GM21528 (cell line): Measurements from ENCODE around the gene NKIRAS2.

Experiments
- ATAC-seq: cut with Tn5 transposase; IDR thresholded peaks from one replicate; pipeline ENCODE4 v1.9.1; 2021; ENCODE audit warnings: mild to moderate bottlenecking, moderate library complexity; ENCODE audit not compliant: unreplicated experiment, low FRiP score

The NKIRAS2 gene

GRCh38 chr17:42025936-42026335 is 6.0 kb downstream of the NKIRAS2 start:
- no peak for ATAC-seq

DNA sequence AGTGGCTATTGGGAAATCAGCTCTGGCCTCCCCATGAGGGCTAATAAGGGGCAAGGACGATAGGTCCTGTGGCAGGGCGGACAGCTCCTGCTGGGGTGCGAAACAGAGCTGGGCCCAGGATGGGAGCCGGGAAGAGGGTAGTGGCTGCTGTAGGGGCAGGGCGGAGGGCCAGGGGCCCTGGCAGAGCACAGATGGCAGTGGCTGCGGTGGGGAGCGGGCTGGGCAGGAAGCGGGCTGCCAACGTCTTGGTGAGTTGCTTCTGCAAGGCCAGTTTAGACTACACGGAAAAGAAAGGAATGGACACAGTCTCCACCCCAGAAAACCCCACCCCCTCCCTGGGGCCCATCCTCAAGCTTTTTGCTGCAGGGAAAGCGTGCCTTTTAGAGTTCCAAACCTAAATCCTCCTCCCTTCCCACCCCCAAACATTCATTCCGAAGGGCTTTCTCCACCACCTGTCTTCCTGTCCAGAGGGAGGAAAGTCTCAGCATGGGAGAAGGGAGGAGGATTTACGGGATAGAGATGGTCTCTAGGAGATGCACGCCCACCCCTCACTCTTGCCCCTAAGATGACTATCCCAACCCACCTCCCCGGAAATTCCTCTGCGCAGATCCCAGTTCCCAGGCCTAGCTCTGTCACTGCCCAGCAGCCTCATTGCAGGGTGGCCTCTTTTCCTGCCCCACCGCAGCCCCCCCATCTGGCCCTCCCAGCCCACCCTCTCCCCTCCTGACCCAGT is 7.1 kb downstream of the NKIRAS2 start:
- no peak for ATAC-seq

DNA sequence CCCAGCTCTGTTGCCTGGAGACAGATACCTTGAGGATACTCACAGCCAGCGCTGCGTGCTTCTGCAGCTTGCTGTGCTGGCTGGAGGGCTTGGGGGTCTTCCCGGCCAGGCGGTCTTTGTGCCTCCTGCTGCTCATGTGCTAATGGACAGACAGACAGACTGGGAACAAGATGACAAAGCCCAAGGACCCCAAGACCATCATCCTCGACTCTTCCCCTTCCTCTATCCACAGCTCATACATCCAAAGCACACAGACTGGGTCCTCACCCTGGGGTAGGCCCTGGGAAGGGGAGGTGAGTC is 7.7 kb downstream of the NKIRAS2 start:
- no peak for ATAC-seq

- no peak for ATAC-seq
Observed at GRCh38 chr17:42027961-42028790, 8.3 kb downstream of the NKIRAS2 start.

- no peak for ATAC-seq
Observed at GRCh38 chr17:42028791-42029127, 8.9 kb downstream of the NKIRAS2 start.

- no peak for ATAC-seq
Observed at GRCh38 chr17:42031584-42031983, 11.7 kb downstream of the NKIRAS2 start.

GRCh38 chr17:42034059-42034458 is 14.2 kb downstream of the NKIRAS2 start:
- no peak for ATAC-seq

DNA sequence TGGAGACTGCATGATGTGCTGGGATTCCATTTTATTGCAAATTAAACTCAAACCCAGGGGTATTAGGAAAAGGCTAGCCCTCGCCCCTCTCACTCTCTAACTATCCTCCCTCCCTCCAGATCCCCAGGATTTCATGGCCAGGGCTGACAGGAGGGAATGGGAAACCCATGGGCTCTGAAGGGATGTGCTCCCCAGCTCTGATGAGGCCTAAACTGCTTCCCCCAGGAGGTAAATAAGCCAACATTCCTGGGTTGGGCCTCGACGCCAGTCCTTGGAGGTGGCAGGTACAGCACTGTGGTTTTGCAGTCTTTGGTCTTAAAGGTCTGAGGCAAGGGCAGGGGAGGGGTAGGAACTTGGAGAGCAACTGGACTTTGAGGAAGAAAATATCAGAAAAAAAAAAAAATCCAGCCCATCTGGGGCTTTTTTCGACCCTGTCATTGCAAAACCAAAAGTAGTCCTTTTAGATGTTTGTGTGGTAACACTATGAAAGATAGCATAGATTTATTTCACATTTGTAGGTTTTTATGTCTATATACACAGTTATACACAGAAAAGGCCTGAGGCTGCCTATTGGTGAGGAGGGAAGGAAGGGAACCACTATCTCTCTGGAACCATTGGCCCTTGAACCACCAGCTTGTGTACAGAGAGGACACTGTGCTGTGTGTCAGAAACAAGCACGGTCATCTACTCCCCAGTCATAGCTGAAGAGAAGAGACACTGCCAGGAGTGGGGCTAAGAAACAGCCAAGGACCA is 18.5 kb downstream of the NKIRAS2 start:
- no peak for ATAC-seq

DNA sequence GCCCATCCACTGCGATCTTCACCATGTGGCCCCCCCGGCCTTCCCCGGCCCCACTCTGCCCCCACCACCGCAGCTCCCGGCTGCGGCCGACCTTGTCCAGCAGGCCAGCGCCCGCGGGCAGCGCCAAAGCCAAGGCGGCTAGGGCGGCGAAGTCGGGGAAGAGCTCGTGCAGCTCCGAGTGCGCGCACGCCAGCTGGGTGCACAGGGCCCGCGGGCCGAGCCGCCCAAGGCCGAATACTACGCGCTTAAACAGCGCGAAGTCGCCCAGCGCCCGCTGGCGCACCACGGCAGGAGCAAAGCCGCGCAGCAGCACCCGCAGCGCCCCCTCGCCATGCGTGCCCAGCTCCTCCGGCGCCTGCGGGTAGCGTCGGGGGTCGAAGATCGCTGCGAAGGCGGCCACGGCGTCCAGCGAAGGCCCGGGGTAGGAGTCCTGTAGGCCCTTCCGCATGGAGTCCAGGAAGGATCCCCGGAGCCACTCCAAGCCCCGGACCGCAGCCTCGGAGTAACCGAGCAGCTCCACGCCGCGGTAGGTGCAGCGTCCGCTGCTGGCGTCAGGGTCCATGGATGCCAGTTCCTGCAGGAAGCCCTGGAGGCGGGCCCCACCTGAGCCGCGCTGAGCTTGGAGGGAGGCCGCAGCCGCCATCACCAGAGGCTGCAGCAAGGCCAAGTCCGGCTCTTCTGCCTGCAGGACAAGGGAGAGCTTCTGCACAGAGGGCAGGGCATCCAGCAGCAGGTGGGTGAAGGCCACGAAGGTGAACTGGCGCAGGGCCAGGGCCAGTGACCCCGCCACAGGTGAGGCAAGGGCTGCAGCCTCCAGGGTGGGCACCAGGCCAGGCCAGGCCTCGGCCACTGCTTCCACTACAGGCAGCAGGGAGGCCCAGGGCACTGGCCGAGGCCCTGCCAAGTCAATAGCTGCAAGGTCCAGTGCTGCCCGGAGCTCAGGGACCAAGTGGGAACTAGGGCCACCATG is 20.2 kb downstream of the NKIRAS2 start:
- ATAC-seq, result no peak

- ATAC-seq, result no peak
Observed at GRCh38 chr17:42040818-42041217, 20.9 kb downstream of the NKIRAS2 start.

DNA sequence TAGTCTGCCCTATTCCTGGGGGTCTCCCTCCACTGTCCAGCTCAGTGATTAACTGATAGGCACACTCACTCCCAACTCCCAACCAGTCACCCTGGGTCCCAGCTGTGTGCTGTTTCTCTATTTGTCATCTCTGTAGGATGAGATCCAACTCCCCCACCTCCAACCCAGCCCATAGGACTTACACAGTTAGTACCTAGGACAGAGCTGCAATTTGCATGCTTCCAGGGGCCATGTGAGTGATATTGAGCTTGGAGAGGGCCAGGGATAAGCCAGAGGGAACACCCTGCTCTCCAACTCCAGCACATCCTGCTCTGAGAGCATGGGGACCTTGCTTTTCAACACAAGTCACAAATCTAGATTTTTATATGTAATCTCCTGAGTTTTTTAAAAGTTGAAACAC is 21.7 kb downstream of the NKIRAS2 start:
- ATAC-seq, result no peak

GRCh38 chr17:42042598-42043319 is 22.9 kb downstream of the NKIRAS2 start:
- ATAC-seq, result no peak

GRCh38 chr17:42045719-42046118 is 25.8 kb downstream of the NKIRAS2 start:
- ATAC-seq, result no peak

DNA sequence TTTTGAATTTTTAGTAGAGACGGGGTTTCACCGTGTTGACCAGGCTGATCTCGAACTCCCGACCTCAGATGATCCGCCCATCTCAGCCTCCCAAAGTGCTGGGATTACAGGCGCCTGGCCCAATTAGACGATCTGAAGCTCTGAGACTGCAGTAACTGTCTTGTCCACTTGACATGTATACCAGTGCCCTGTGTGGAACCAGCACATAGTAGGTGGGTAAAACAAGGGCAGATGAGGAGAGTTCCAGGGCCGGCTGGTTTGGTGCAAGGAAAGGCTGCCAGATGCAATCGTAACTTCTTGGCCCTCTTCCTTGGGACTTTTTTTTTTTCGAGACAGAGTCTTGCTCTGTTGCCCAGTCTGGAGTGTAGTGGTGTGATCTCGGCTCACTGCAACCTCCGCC is 27.5 kb downstream of the NKIRAS2 start:
- ATAC-seq, result no peak

- ATAC-seq, result no peak
Observed at GRCh38 chr17:42049834-42050392, 30.0 kb downstream of the NKIRAS2 start.

- no peak for ATAC-seq
Observed at GRCh38 chr17:42050393-42051012, 30.6 kb downstream of the NKIRAS2 start, which contains the start of gene C17orf113. Gene C17orf113, minus strand, starts transcription at chr17:42050601. Its CDS starts 7,225 bp downstream, at chr17:42043376.

- no peak for ATAC-seq
Observed at GRCh38 chr17:42051013-42051400, 31.1 kb downstream of the NKIRAS2 start.

DNA sequence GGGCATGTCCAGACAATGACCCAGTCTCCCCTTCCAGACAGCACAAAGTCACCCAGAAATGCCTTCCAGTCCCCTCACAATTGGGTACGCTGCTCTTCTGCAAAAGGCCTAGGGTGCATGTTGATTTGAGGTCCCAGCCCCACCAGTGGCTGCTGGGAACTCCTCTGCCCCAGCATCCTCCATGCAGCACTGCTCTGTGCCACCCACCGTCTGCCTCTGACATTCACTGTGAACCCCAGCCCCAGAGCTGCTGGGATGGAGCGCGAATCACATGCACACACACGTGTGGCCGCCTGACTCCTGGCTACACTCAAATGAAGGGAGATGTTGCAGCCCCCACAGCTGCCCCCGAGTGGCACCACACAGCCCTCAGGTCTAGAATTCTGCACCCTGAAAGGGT is 31.8 kb downstream of the NKIRAS2 start:
- ATAC-seq, result no peak

GRCh38 chr17:42052346-42052877 is 32.5 kb downstream of the NKIRAS2 start:
- ATAC-seq, result no peak
